ENCODE data around the gene IDH3G.

The IDH3G gene

GRCh38 chrX:153779891-153780677 lies 14.1 kb downstream of the IDH3G start:
- H3K4me3 ChIP-seq (ENCODE audit: low read depth, low read length) = no peak overlapping the region
- TF ChIP-seq CTCF (IDR thresholded peaks at IDR 0.05; ENCODE audit: low read depth, low read length) = no peak

GRCh38 chrX:153778684-153779101 lies 15.5 kb downstream of the IDH3G start:
- H3K4me3 ChIP-seq (ENCODE audit: low read depth, low read length) = no peak overlapping the region
- no peak for TF ChIP-seq CTCF (IDR thresholded peaks at IDR 0.05; ENCODE audit: low read depth, low read length)

- no peak overlapping the region for H3K4me3 ChIP-seq (ENCODE audit: low read depth, low read length)
- TF ChIP-seq CTCF (IDR thresholded peaks at IDR 0.05; ENCODE audit: low read depth, low read length) = no peak
Observed at GRCh38 chrX:153778181-153778580, 16.0 kb downstream of the IDH3G start.

GRCh38 chrX:153777261-153778090 lies 16.7 kb downstream of the IDH3G start:
- H3K4me3 ChIP-seq (ENCODE audit: low read depth, low read length) = no peak overlapping the region
- no peak for TF ChIP-seq CTCF (IDR thresholded peaks at IDR 0.05; ENCODE audit: low read depth, low read length)

- TF ChIP-seq CTCF (IDR thresholded peaks at IDR 0.05; ENCODE audit: low read depth, low read length) = no peak
- no peak overlapping the region for H3K4me3 ChIP-seq (ENCODE audit: low read depth, low read length)
Observed at GRCh38 chrX:153776611-153777045, 17.5 kb downstream of the IDH3G start.

GRCh38 chrX:153776120-153776599 lies 18.0 kb downstream of the IDH3G start:
- H3K4me3 ChIP-seq (ENCODE audit: low read depth, low read length) = no peak overlapping the region
- no peak for TF ChIP-seq CTCF (IDR thresholded peaks at IDR 0.05; ENCODE audit: low read depth, low read length)

All from WI38 (cell line).